Parathyroid adenoma (tissue), 2 donors: ENCODE results near the gene CMTM8.

Experiments used
- H2AFZ ChIP-seq: fragments of 300-600 bp; sonication (generic); one replicate; pipeline ENCODE4 v1.7.0; 2017; ENCODE audit warnings: antibody characterized with exemption, mild to moderate bottlenecking
- H3K27ac ChIP-seq: fragments of 300-600 bp; sonication (generic); one replicate; pipeline ENCODE4 v1.7.0; 2017
- H3K27me3 ChIP-seq: fragments of 300-600 bp; sonication (generic); one replicate; pipeline ENCODE4 v1.7.0; 2017; ENCODE audit warnings: low read length; ENCODE audit not compliant: control insufficient read depth, insufficient read depth
- H3K36me3 ChIP-seq: fragments of 300-600 bp; sonication (generic); one replicate; pipeline ENCODE4 v1.7.0; 2017; ENCODE audit warnings: low read length; ENCODE audit not compliant: control insufficient read depth, insufficient read depth
- H3K4me1 ChIP-seq: fragments of 300-600 bp; sonication (generic); one replicate; pipeline ENCODE4 v1.7.0; 2017; ENCODE audit warnings: control low read depth
- H3K4me2 ChIP-seq: fragments of 300-600 bp; sonication (generic); one replicate; pipeline ENCODE4 v1.7.0; 2017; ENCODE audit warnings: low read length
- H3K4me3 ChIP-seq: fragments of 300-600 bp; sonication (generic); one replicate; pipeline ENCODE4 v1.7.0; 2017; ENCODE audit warnings: low read depth, low read length
- H3K79me2 ChIP-seq: fragments of 300-600 bp; sonication (generic); one replicate; pipeline ENCODE4 v1.7.0; 2017; ENCODE audit warnings: control low read depth
- H3K9ac ChIP-seq: fragments of 300-600 bp; sonication (generic); one replicate; pipeline ENCODE4 v1.7.0; 2017; ENCODE audit warnings: mild to moderate bottlenecking
- H3K9me3 ChIP-seq: fragments of 300-600 bp; sonication (generic); one replicate; pipeline ENCODE4 v1.7.0; 2017; ENCODE audit warnings: low read length; ENCODE audit not compliant: control insufficient read depth
- CTCF ChIP-seq: fragments of 300-600 bp; sonication (generic); IDR thresholded peaks from one replicate; pipeline ENCODE4 v1.7.0; 2017; ENCODE audit warnings: antibody characterized with exemption, mild to moderate bottlenecking
- donor health status: primary hyperparathyroidism.

The CMTM8 gene

GRCh38 chr3:32323604-32324003 is 85.1 kb downstream of the CMTM8 start:
- H3K4me2 ChIP-seq, result peak overlapping the region; percentile 6
- H3K79me2 ChIP-seq, result peaks cover 15% of the 10 kb centered on the region
- H3K9ac ChIP-seq, result no peak overlapping the region
- no peaks in the 10 kb centered on the region for H3K36me3 ChIP-seq
- H3K9me3 ChIP-seq, result no peaks in the 10 kb centered on the region
- no peak for TF ChIP-seq CTCF
- H3K4me1 ChIP-seq, result peaks cover 76% of the 10 kb centered on the region
- H3K4me3 ChIP-seq, result no peak overlapping the region
- peak overlapping the region; percentile 87 for H3K27ac ChIP-seq
- peak overlapping the region; percentile 30 for H2AFZ ChIP-seq
- H3K27me3 ChIP-seq, result no peaks in the 10 kb centered on the region

- peaks cover 67% of the 10 kb centered on the region for H3K4me1 ChIP-seq
- no peaks in the 10 kb centered on the region for H3K9me3 ChIP-seq
- no peak overlapping the region for H3K4me2 ChIP-seq
- TF ChIP-seq CTCF, result no peak
- no peak overlapping the region for H2AFZ ChIP-seq
- no peaks in the 10 kb centered on the region for H3K27me3 ChIP-seq
- H3K27ac ChIP-seq, result peak overlapping the region; percentile 87
- H3K4me3 ChIP-seq, result no peak overlapping the region
- H3K36me3 ChIP-seq, result no peaks in the 10 kb centered on the region
- H3K9ac ChIP-seq, result no peak overlapping the region
- H3K79me2 ChIP-seq, result peaks cover 23% of the 10 kb centered on the region
Measured at GRCh38 chr3:32325201-32325600, 86.7 kb downstream of the CMTM8 start.

GRCh38 chr3:32325927-32326326 is 87.4 kb downstream of the CMTM8 start:
- H3K27me3 ChIP-seq, result no peaks in the 10 kb centered on the region
- H3K9me3 ChIP-seq, result no peaks in the 10 kb centered on the region
- peaks cover 23% of the 10 kb centered on the region for H3K79me2 ChIP-seq
- no peak overlapping the region for H3K9ac ChIP-seq
- peak overlapping the region; percentile 87 for H3K27ac ChIP-seq
- H3K4me2 ChIP-seq, result peak overlapping the region; percentile 15
- H2AFZ ChIP-seq, result peak overlapping the region; percentile 23
- no peak overlapping the region for H3K4me3 ChIP-seq
- H3K36me3 ChIP-seq, result no peaks in the 10 kb centered on the region
- TF ChIP-seq CTCF, result no peak
- peaks cover 60% of the 10 kb centered on the region for H3K4me1 ChIP-seq

GRCh38 chr3:32326795-32327194 is 88.3 kb downstream of the CMTM8 start:
- Histone ChIP-seq H3K79me2 (peaks cover 20% of the 10 kb centered on the region), H3K4me3 (no peak overlapping the region), H3K9ac (no peak overlapping the region), H3K9me3 (no peaks in the 10 kb centered on the region), H2AFZ (no peak overlapping the region), H3K4me1 (peaks cover 51% of the 10 kb centered on the region), H3K27ac (peak overlapping the region; percentile 87), H3K36me3 (no peaks in the 10 kb centered on the region), H3K27me3 (no peaks in the 10 kb centered on the region), H3K4me2 (peak overlapping the region; percentile 14)
- no peak for TF ChIP-seq CTCF

GRCh38 chr3:32334675-32335074 is 96.2 kb downstream of the CMTM8 start:
- Histone ChIP-seq H3K9me3 (no peaks in the 10 kb centered on the region), H2AFZ (no peak overlapping the region)
- peak; percentile 44 for TF ChIP-seq CTCF

More at GRCh38 chr3:32334675-32335074, 96.2 kb downstream of the CMTM8 start:
- Histone ChIP-seq H3K4me3 (no peak overlapping the region), H3K36me3 (no peaks in the 10 kb centered on the region), H3K4me1 (peaks cover 25% of the 10 kb centered on the region), H3K9ac (no peak overlapping the region), H3K27ac (no peak overlapping the region), H3K27me3 (no peaks in the 10 kb centered on the region), H3K4me2 (no peak overlapping the region), H3K79me2 (peaks cover 34% of the 10 kb centered on the region)
